B cell (primary cell): ENCODE data around the gene SERHL2. TPM values are rescaled to one million over a fixed set of nuclear protein-coding genes. Genes with fewer than 3 reads are reported as not detected.
A peak's percentile ranks its signal among the peaks of the same experiment; 100 is the strongest.

Source experiments
- ATAC-seq: fragments of 200-7000 bp; cut with Tn5 transposase; one replicate; pipeline ENCODE4 v1.10.0; 2021; ENCODE audit warnings: low read depth, mild to moderate bottlenecking, moderate number of reproducible peaks, moderate library complexity
- CTCF ChIA-PET: fragments of 350-600 bp; sonication (Branson Sonifier 250); formaldehyde crosslinking; loops from one replicate; lab custom pipeline; 2021; ENCODE audit warnings: antibody characterized with exemption, inconsistent platforms; lab: Charles Lee
- POLR2A ChIA-PET: fragments of 350-600 bp; sonication (Branson Sonifier 250); formaldehyde crosslinking; loops from one replicate; lab custom pipeline; 2021; ENCODE audit warnings: antibody characterized with exemption; lab: Charles Lee
- DNase-seq: peaks from one replicate; pipeline ENCODE4 v3.0.0; 2013
- H2AFZ ChIP-seq: 2 replicates; pipeline ENCODE4 v1.6.1; 2012; ENCODE audit warnings: mild to moderate bottlenecking, low read depth, low read length; ENCODE audit not compliant: insufficient read depth, poor library complexity, severe bottlenecking
- H3K27ac ChIP-seq, 2 donors: 1 replicate in 1 of 2; 2 replicates in 1 of 2; pipeline ENCODE4 v1.5.1; 2012 to 2013; ENCODE audit warnings: low read length in 2 of 2, mild to moderate bottlenecking in 2 of 2, moderate library complexity in 1 of 2
- H3K27me3 ChIP-seq, 4 experiments: fragments of 200-600 bp in 1 of 4; sonication (generic) in 1 of 4; replicated peaks in 1 of 4; 1 replicate in 2 of 4; 2 replicates in 2 of 4; pipeline versions ENCODE4 v1.6.1 to v1.7.0; 2013 to 2016; ENCODE audit warnings: low read length in 3 of 4, mild to moderate bottlenecking in 2 of 4, mixed read lengths in 1 of 4, moderate library complexity in 1 of 4; ENCODE audit not compliant: insufficient read depth in 4 of 4, control insufficient read depth in 3 of 4; ENCODE audit errors: control extremely low read depth in 1 of 4
- H3K36me3 ChIP-seq, 2 experiments: replicated peaks in 1 of 2; 1 replicate in 1 of 2; 2 replicates in 1 of 2; pipeline versions ENCODE4 v1.6.1 to v1.7.1; 2013; ENCODE audit warnings: low read length in 1 of 2; ENCODE audit not compliant: insufficient read depth in 2 of 2, control insufficient read depth in 1 of 2; ENCODE audit errors: control extremely low read depth in 1 of 2, extremely low read depth in 1 of 2
- H3K4me1 ChIP-seq, 2 donors: fragments of 200-600 bp in 1 of 2; sonication (generic) in 1 of 2; 1 replicate in 1 of 2; 2 replicates in 1 of 2; pipeline versions ENCODE4 v1.5.1 to v1.6.1; 2013 to 2017; ENCODE audit warnings: low read length in 2 of 2; ENCODE audit not compliant: control insufficient read depth in 2 of 2, insufficient read depth in 2 of 2
- H3K4me2 ChIP-seq: replicated peaks from 2 replicates; pipeline ENCODE3; 2012; ENCODE audit warnings: mild to moderate bottlenecking, low read depth, low read length; ENCODE audit not compliant: poor library complexity, severe bottlenecking
- H3K4me3 ChIP-seq, 5 experiments: fragments of 200-600 bp in 1 of 5; sonication (generic) in 1 of 5; 1 replicate in 3 of 5; 2 replicates in 2 of 5; pipeline versions ENCODE4 v1.5.1 to v1.7.0; 2011 to 2016; ENCODE audit warnings: low read length in 4 of 5, mild to moderate bottlenecking in 4 of 5, low read depth in 2 of 5, control low read depth in 1 of 5, moderate library complexity in 1 of 5; ENCODE audit not compliant: insufficient read depth in 1 of 5; ENCODE audit errors: control extremely low read depth in 1 of 5, extremely low read depth in 1 of 5
- H3K79me2 ChIP-seq: fragments of 200-600 bp; sonication (generic); one replicate; pipeline ENCODE4 v1.6.0; 2016; ENCODE audit warnings: low read length; ENCODE audit not compliant: control insufficient read depth, insufficient read depth
- H3K9ac ChIP-seq: fragments of 200-600 bp; sonication (generic); 2 replicates; pipeline ENCODE4 v1.6.1; 2017; ENCODE audit warnings: mild to moderate bottlenecking, low read length, moderate library complexity
- H3K9me3 ChIP-seq, 3 donors: one replicate each; pipeline versions ENCODE4 v1.6.1 to v1.7.1; 2013; ENCODE audit warnings: low read length in 2 of 3; ENCODE audit not compliant: control insufficient read depth in 2 of 3, insufficient read depth in 1 of 3; ENCODE audit errors: control extremely low read depth in 1 of 3
- H4K20me1 ChIP-seq: 2 replicates; pipeline ENCODE4 v1.6.0; 2012; ENCODE audit warnings: mild to moderate bottlenecking, low read length; ENCODE audit not compliant: insufficient read depth, control insufficient read depth, poor library complexity, severe bottlenecking
- H3K27ac Mint-ChIP-seq: one replicate; pipeline ENCODE4 v1.8.0; 2021; ENCODE audit warnings: mixed read lengths
- H3K27me3 Mint-ChIP-seq: one replicate; pipeline ENCODE4 v1.8.0; 2021; ENCODE audit warnings: mixed read lengths
- H3K4me1 Mint-ChIP-seq: one replicate; pipeline ENCODE4 v1.8.0; 2021; ENCODE audit warnings: mixed read lengths
- H3K4me3 Mint-ChIP-seq: one replicate; pipeline ENCODE4 v1.8.0; 2021; ENCODE audit warnings: mixed read lengths
- H3K9me3 Mint-ChIP-seq: one replicate; pipeline ENCODE4 v1.8.0; 2022; ENCODE audit warnings: mixed read lengths; ENCODE audit not compliant: insufficient read depth
- EZH2 ChIP-seq: IDR thresholded peaks from 2 replicates; pipeline ENCODE4 v1.6.1; 2012; ENCODE audit warnings: borderline replicate concordance, low read depth, mild to moderate bottlenecking, moderate library complexity, low read length; ENCODE audit not compliant: insufficient read depth, poor library complexity, severe bottlenecking
- WGBS: methylation state at CpG from one replicate; pipeline ENCODE4 v1.1.5; 2013; ENCODE audit warnings: missing lambda C conversion rate; ENCODE audit not compliant: insufficient coverage; 5-methylcytosine and 5-hydroxymethylcytosine counted together
- intact Hi-C: fragments of 100-400 bp; cut with micrococcal nuclease; formaldehyde crosslinking; loops from one replicate; pipeline ENCODE4 v1.10.0; 2022
- polyA plus RNA-seq: library from polyadenylated mRNA; depleted of rRNA; stranded (reverse); fragments of >200 nt; gene quantifications from 2 replicates; pipeline ENCODE4 v1.2.3, GENCODE V29; 2012
- total RNA-seq, 2 donors: library from RNA; stranded (reverse); fragments of 120-200 nt in 1 of 2; gene quantifications; 1 replicate in 1 of 2; 2 replicates in 1 of 2; pipeline versions ENCODE4 v1.2.3 to v1.2.4, GENCODE V29; 2013 to 2022
- TF ChIP-seq, protein P1 (sequence below): fragments of 200-600 bp; IDR thresholded peaks from one replicate; pipeline ENCODE4 v1.8.0; 2022; ENCODE audit warnings: antibody characterized with exemption, mild to moderate bottlenecking

Gene SERHL2
- total and polyA plus RNA-seq, 2 donors (not counting 1 experiment from before 2014, with no cell fraction given), result 5.5 to 7.3 TPM

GRCh38 chr22:42581762-42582716 is 28.3 kb downstream of the SERHL2 start:
- Histone ChIP-seq H4K20me1 (no peaks in the 10 kb centered on the region), H3K36me3 (peaks cover 7 to 50% of the 10 kb centered on the region in 2 experiments), H3K27me3 (no peaks in the 10 kb centered on the region), H3K4me2 (peak overlapping the region; percentile 75), H3K9ac (peak overlapping the region; percentile 80), H2AFZ (peak overlapping the region; percentile 78), H3K4me1 (peaks cover 4 to 11% of the 10 kb centered on the region in 2 donors), H3K27ac (peak overlapping the region; percentile 50 to 69), H3K4me3 (peak overlapping the region in 4 of 5 experiments; percentile 58 to 78 (median 68)), H3K79me2 (peaks cover 5% of the 10 kb centered on the region), H3K9me3 (no peaks in the 10 kb centered on the region)
- Mint-ChIP-seq H3K27ac (peak overlapping the region; percentile 86), H3K27me3 (no peaks in the 10 kb centered on the region), H3K4me1 (peaks cover 12% of the 10 kb centered on the region), H3K9me3 (no peaks in the 10 kb centered on the region), H3K4me3 (peak overlapping the region; percentile 95)
- 8% methylated on average over 52 of the region's 64 CpGs for WGBS
- intact Hi-C loops, result loop anchor here (2.0 to 5.0 kb wide), 2 partner anchors 33 to 1295 kb away; partner anchors contain the start of genes POLDIP3 and RANGAP1
- peak; percentile 91 for ATAC-seq
- DNase-seq, result peak; percentile 87
- TF ChIP-seq, protein P1, sequence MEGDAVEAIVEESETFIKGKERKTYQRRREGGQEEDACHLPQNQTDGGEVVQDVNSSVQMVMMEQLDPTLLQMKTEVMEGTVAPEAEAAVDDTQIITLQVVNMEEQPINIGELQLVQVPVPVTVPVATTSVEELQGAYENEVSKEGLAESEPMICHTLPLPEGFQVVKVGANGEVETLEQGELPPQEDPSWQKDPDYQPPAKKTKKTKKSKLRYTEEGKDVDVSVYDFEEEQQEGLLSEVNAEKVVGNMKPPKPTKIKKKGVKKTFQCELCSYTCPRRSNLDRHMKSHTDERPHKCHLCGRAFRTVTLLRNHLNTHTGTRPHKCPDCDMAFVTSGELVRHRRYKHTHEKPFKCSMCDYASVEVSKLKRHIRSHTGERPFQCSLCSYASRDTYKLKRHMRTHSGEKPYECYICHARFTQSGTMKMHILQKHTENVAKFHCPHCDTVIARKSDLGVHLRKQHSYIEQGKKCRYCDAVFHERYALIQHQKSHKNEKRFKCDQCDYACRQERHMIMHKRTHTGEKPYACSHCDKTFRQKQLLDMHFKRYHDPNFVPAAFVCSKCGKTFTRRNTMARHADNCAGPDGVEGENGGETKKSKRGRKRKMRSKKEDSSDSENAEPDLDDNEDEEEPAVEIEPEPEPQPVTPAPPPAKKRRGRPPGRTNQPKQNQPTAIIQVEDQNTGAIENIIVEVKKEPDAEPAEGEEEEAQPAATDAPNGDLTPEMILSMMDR, result no peak
- ChIA-PET CTCF (no interaction called here), POLR2A (interaction anchor here (0.6 to 1.0 kb wide), 4 partner anchors 27 to 61 kb away, joined by 3 to 6 read pairs (median 3); no protein-coding TSS in a partner anchor)

DNA sequence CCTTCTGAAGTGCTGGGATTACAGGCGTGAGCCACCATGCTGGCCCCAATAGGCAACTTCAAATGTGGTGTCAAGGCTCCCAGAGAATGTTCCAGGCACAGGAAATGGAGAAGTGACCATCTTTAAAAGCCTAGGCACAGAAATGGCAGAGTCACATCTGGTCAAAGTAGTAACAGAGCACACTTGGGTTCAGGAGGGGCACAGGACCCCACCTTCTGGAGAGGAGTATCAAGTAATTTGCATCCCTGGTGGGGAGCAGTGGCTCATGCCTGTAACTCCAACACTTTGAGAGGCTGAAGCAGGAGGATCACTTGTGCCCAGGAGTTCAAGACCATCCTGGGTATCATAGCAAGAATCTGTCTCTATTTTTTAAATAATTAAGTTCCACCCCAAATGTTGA is 29.2 kb downstream of the SERHL2 start:
- Histone ChIP-seq H3K27me3 (no peaks in the 10 kb centered on the region), H2AFZ (no peak overlapping the region), H3K4me2 (no peak overlapping the region), H3K4me3 (no peak overlapping the region), H3K36me3 (peaks cover 7 to 50% of the 10 kb centered on the region in 2 experiments), H3K4me1 (peaks cover 4 to 11% of the 10 kb centered on the region in 2 donors), H3K79me2 (peaks cover 9% of the 10 kb centered on the region), H3K9ac (no peak overlapping the region), H3K27ac (no peak overlapping the region), H4K20me1 (no peaks in the 10 kb centered on the region), H3K9me3 (no peaks in the 10 kb centered on the region)
- intact Hi-C loops, result loop anchor here (2.0 to 5.0 kb wide), 2 partner anchors 32 to 1296 kb away; partner anchors contain the start of genes POLDIP3 and RANGAP1
- Mint-ChIP-seq H3K27me3 (no peaks in the 10 kb centered on the region), H3K4me3 (no peak overlapping the region), H3K27ac (peak overlapping the region; percentile 20), H3K4me1 (peaks cover 17% of the 10 kb centered on the region), H3K9me3 (no peaks in the 10 kb centered on the region)
- ATAC-seq (no peak), DNase-seq (no peak)
- POLR2A ChIA-PET, result no interaction called here
- WGBS, result 85% methylated on average over 1 of the region's 1 CpG
- CTCF ChIA-PET, result no interaction called here
- TF ChIP-seq, protein P1, result no peak
- TF ChIP-seq EZH2, result no peak
